Heart right ventricle (tissue), 16 donors: ENCODE results near the gene TWF2. TPM values are rescaled to one million over a fixed set of nuclear protein-coding genes. Genes with fewer than 3 reads are reported as not detected.

ENCODE experiments used
- ATAC-seq, 8 donors: fragments of 200-7000 bp; cut with Tn5 transposase; one replicate each; pipeline ENCODE4 v1.9.1; 2020; ENCODE audit warnings: mild to moderate bottlenecking in 8 of 8, moderate library complexity in 8 of 8, moderate number of reproducible peaks in 1 of 8
- DNase-seq, 2 donors: peaks; one replicate each; pipeline ENCODE4 v3.0.0-alpha.2; 2020
- H3K27ac ChIP-seq, 10 donors: fragments of 200-600 bp; sonication (generic) in 2 of 10; one replicate each; pipeline versions ENCODE4 v1.5.0 to v1.8.0; 2020 to 2022; ENCODE audit warnings: mild to moderate bottlenecking in 3 of 10
- H3K27me3 ChIP-seq, 7 donors: fragments of 200-600 bp; one replicate each; pipeline ENCODE4 v1.8.0; 2021 to 2022; ENCODE audit warnings: mild to moderate bottlenecking in 2 of 7
- H3K36me3 ChIP-seq, 9 donors: fragments of 200-600 bp; sonication (generic) in 1 of 9; one replicate each; pipeline versions ENCODE4 v1.5.0 to v1.8.0; 2020 to 2022; ENCODE audit warnings: mild to moderate bottlenecking in 2 of 9
- H3K4me1 ChIP-seq, 9 donors: fragments of 200-600 bp; sonication (generic) in 1 of 9; one replicate each; pipeline versions ENCODE4 v1.5.0 to v1.8.0; 2020 to 2022; ENCODE audit warnings: mild to moderate bottlenecking in 4 of 9
- H3K4me3 ChIP-seq, 10 donors: fragments of 200-600 bp; sonication (generic) in 2 of 10; one replicate each; pipeline versions ENCODE4 v1.5.0 to v1.8.0; 2020 to 2022; ENCODE audit warnings: mild to moderate bottlenecking in 7 of 10, moderate library complexity in 2 of 10
- H3K9me3 ChIP-seq, 11 donors: fragments of 200-600 bp in 10 of 11; sonication (generic) in 2 of 11; one replicate each; pipeline versions ENCODE4 v1.5.0 to v1.8.0; 2013 to 2022; ENCODE audit warnings: mild to moderate bottlenecking in 2 of 11, control low read depth in 1 of 11, moderate library complexity in 1 of 11
- CTCF ChIP-seq, 9 donors: fragments of 200-600 bp; sonication (generic) in 2 of 9; IDR thresholded peaks; one replicate each; pipeline versions ENCODE4 v1.5.0 to v1.8.0; 2021 to 2022; ENCODE audit warnings: antibody characterized with exemption in 9 of 9, mild to moderate bottlenecking in 5 of 9, moderate library complexity in 1 of 9
- WGBS, 2 donors: extraction: QIAGEN DNeasy Blood & Tissue Kit; methylation state at CpG; one replicate each; pipeline ENCODE4 v1.1.7; 2013; ENCODE audit warnings: inconsistent platforms in 1 of 2; 5-methylcytosine and 5-hydroxymethylcytosine counted together
- intact Hi-C, 10 donors: fragments of 100-400 bp; cut with DNase I; formaldehyde crosslinking; loops; one replicate each; pipeline versions ENCODE4 v1.11.1 to v1.14.2; 2022
- polyA plus RNA-seq, 2 donors: library from polyadenylated mRNA; stranded (reverse); fragments of 200-250 nt; gene quantifications; one replicate each; pipeline ENCODE4 v1.2.3, GENCODE V29; 2013
- total RNA-seq, 10 donors: library from RNA; stranded (reverse); fragmentation: NEBNext Ultra II Directional in 3 of 10; extraction: Animal tissue kit (Norgen Biotek cat#: 25700) in 3 of 10; gene quantifications; one replicate each; pipeline versions ENCODE4 v1.2.1 to v1.2.4, GENCODE V29; 2021 to 2023
- donor health status: Arrhythmogenic right ventricular cardiomyopathy.
- donor health status: ischemic (EF 13 %, LVEDD 7.1; RV severe dilation, severe dysfunction).
- donor health status: healthy with polysubstance abuse.
- donor health status: DM: no; HTN: yes; CAD: no.
- donor health status: DM: no; HTN: no; CAD: no.
- donor health status: ischemic (EF 25% LVEDD 6.9; RV normal size, moderate dysfunction).
- donor health status: ischemic (EF 25% LVEDD 5.7; RV mildly dilated, moderate dysfunction).
- donor health status: healthy.
- donor health status: DM: yes; HTN: yes; CAD: no.
- donor health status: Ischemic cardiomyopathy.
- donor health status: ischemic (EF 35%, LVEDD 5.7; RV mildly dilated, moderate dysfunction).
- donor health status: nonischemic (EF 11% LVEDD 7.7; RV severe dilation, severe dysfunction).
- donor health status: DM: yes; HTN: yes; CAD: no.
- donor health status: PGD.
- donor health status: ischemic (EF 29% LVEDD 5.4; RV normal size, mild dysfunction).
- donor health status: nonischemic (EF 23%, LVEDD 6.1; RV moderate dilation, normal function).

Gene TWF2
- total and polyA plus RNA-seq, 12 donors = 44.7 to 148 (median 96.0) TPM

GRCh38 chr3:52257911-52258310, 19.0 kb upstream of the TWF2 start:
- TF ChIP-seq CTCF (IDR thresholded peaks at IDR 0.05) = no peak
- DNase-seq (no peak), ATAC-seq (no peak)
- peaks cover 11 to 100% (median 93%) of the 10 kb centered on the region in 9 donors for H3K36me3 ChIP-seq
- H3K27ac ChIP-seq = no peak overlapping the region
- H3K4me1 ChIP-seq = peaks cover 0 to 41% (median 0%) of the 10 kb centered on the region in 9 donors
- no peaks in the 10 kb centered on the region for H3K27me3 ChIP-seq
- WGBS, 2 donors = 86 to 90% methylated on average over 4 of the region's 4 CpGs
- no peaks in the 10 kb centered on the region for H3K9me3 ChIP-seq
- H3K4me3 ChIP-seq = no peak overlapping the region
- intact Hi-C loops = no loop called here

GRCh38 chr3:52256622-52257021, 17.7 kb upstream of the TWF2 start:
- DNase-seq (no peak), ATAC-seq (no peak)
- Histone ChIP-seq H3K4me3 (no peak overlapping the region), H3K4me1 (peaks cover 0 to 44% (median 0%) of the 10 kb centered on the region in 9 donors), H3K36me3 (peaks cover 11 to 100% (median 81%) of the 10 kb centered on the region in 9 donors), H3K9me3 (no peaks in the 10 kb centered on the region), H3K27me3 (no peaks in the 10 kb centered on the region), H3K27ac (peak overlapping the region in 1 of 10 donors; percentile 3)
- intact Hi-C loops = no loop called here
- WGBS, 2 donors = 82 to 89% methylated on average over 4 of the region's 4 CpGs
- no peak for TF ChIP-seq CTCF (IDR thresholded peaks at IDR 0.05)

GRCh38 chr3:52256159-52256558, 17.2 kb upstream of the TWF2 start:
- Histone ChIP-seq H3K4me3 (no peak overlapping the region), H3K4me1 (peaks cover 0 to 49% (median 0%) of the 10 kb centered on the region in 9 donors), H3K27ac (peak overlapping the region in 1 of 10 donors; percentile 3), H3K36me3 (peaks cover 11 to 100% (median 77%) of the 10 kb centered on the region in 9 donors), H3K27me3 (no peaks in the 10 kb centered on the region), H3K9me3 (no peaks in the 10 kb centered on the region)
- no peak for DNase-seq
- no peak for TF ChIP-seq CTCF (IDR thresholded peaks at IDR 0.05)
- intact Hi-C loops = no loop called here
- ATAC-seq = no peak
- 89 to 94% methylated on average over 3 of the region's 3 CpGs for WGBS, 2 donors

- H3K9me3 ChIP-seq = no peaks in the 10 kb centered on the region
- no peak overlapping the region for H3K4me3 ChIP-seq
- TF ChIP-seq CTCF (IDR thresholded peaks at IDR 0.05) = no peak
- H3K27me3 ChIP-seq = no peaks in the 10 kb centered on the region
- peak overlapping the region in 1 of 10 donors; percentile 88 for H3K27ac ChIP-seq
- DNase-seq = no peak
- 87 to 89% methylated on average over 9 of the region's 9 CpGs for WGBS, 2 donors
- H3K36me3 ChIP-seq = peaks cover 0 to 100% (median 61%) of the 10 kb centered on the region in 9 donors
- peaks cover 0 to 49% (median 0%) of the 10 kb centered on the region in 9 donors for H3K4me1 ChIP-seq
- ATAC-seq = no peak
- intact Hi-C loops = no loop called here
These were observed 15.7 kb upstream of the TWF2 start for GRCh38 chr3:52254608-52255007.
